Stimulated activated CD4-positive, alpha-beta T cell treated with anti-CD3 and anti-CD28 coated beads, Interleukin-1b, Interleukin-23, amount 100 ng/mL, for 48 hours (primary cell): ENCODE measurements around the gene OTX2.

ENCODE experiments used
- DNase-seq: peaks from one replicate; pipeline ENCODE4 v3.0.0-alpha.2; 2020

OTX2 gene

DNA sequence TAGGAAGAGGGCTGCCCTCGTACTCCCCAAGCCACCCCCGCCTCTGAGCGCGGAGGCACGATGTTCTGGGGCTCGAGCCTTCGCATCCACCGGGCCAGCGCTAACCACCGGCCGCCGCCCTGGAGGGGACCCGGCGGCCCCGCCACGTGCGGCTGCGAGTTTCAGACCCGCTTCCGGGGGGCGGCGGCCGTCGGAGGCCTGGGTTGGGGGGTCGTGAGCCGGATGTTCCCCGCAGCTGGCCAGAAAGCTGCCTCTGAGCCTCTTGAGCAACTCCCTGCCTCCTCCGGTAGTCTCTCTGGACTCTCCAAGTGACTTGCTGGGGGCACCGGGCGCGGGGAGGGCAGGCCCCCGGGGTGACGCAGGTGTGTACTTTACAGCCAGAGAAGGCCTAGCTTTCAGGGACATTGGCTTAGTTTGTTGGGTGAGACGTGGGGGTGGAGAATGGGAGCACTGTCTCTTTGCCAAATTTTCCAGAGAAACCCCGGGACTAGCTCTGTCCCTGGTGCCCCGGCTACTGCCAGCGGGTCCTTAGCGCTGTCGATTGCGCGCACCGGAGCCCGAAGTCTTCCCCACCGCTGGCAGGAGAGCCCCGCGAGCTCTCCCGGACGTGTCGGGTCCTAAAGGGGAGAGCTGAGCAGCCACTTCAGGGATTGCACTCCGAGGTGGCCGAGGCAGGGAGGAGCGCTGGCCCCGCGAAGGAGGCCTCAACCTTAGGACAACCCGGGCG lies 15.6 kb downstream of the OTX2 start:
- no peak for DNase-seq

DNA sequence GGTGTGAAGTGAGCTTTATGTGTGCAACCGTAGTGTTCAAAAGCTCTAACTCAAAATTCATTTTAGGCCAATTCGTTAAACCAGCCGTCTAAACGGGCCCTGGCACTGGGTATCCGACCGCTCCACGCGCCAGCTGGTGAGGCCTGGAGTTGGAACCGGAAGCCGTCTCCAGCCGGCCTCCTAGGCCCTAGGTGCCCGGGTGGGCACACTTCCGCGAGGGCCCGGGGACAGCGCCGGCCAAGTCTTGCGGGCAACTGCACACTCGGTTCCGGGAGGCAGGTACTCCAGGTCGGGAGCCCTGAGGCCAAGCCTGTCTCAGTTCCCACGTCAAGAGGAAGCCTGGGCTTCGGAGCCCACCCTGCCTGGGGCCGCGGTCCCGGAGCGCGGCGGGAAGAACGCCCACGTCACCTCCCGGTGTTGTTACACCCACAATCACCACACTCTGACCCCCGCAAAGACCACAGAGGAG lies 16.2 kb downstream of the OTX2 start:
- no peak for DNase-seq

DNA sequence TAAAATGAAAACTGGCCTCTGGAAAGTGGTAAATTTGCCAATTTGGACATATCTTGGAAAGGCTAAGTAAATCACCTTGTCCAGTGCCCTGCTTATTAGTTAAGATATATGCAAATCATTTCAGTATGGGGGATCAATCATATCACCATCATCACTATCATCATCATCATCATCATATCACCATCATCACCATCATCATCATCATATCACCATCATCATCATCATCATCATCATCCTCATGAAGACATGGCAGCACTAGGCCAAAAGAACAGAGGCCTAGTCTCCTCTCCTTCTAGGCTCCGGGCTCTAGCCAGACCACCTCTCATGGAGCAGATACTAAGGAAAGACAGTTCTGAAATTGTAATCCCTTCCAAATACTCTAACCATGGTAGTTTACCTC lies 20.3 kb downstream of the OTX2 start:
- no peak for DNase-seq

DNA sequence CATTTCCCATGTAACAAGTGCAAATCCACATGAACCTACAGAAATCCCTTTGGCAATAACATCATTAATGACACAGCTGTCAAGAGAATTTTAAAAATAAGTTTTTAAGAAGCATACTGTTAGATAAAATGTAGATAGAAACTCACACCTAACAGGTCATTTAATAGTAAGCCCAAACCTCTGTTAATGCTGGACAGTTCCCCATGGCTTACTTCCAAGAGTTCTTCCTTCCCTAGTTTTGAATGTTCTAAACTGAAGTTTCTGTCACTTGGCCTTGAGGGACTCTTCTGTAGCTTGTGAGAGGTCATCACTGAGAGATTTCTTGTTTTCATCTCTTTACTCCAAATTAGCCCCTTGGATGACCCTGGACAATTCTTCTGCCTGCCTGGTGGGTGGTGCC lies 22.7 kb downstream of the OTX2 start:
- DNase-seq: no peak

DNA sequence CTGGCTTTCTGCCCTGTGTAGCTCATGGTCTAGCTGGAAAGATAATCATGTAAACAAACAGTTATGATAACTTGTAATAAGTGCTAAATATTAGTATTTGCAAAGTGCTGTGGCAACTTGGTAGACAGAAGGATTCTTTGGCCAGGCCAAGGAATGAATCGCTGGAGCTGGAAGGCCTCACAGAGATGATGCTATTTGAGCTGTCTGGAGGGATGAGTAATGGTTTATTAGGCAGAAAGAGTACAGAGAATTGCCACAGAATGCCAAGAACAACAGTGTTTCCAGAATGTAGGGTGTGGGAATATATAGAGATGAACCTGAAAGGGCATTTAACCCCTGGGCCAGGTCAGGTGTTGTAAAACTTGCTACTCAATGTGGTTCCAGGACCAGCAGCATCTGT lies 27.6 kb downstream of the OTX2 start:
- DNase-seq: no peak

DNA sequence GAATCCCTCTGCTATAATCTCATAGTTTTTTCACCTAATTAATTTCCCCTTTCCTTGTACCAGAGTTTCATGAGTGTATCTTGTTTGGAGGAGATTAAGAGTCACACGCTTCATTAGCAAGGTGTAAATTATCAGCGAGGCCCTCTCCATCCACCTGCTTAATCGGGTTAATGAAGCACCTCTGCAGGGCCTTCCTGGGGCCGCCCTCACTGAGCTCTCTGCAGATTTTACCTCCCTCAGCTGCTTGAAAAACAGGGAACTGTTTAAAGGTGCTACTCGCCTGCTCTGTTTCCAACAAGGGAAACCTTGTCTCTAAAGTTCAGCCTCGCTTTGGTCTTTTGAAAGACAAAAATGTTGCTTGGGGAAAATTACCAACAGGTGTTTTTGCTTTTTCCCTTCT lies 35.8 kb downstream of the OTX2 start:
- DNase-seq: no peak

DNA sequence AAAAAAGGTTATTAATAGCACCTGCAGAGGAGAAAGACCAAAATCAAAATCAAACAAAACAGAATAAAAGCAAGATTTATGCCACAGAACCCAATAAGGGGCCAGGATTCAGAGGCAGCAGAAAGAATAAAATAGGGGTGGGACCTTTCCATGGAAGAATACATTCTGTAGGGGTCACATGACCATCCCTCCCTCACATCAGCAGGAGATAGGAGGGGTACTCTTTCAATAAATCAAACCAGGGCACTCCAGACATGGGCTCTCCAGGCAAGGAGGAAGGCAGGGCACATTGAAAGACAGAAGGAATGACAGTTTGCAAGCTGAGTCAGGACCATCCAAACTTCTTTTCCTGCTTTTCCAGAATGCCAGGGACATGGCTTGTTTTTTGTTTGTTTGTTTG lies 39.8 kb downstream of the OTX2 start:
- DNase-seq: no peak

DNA sequence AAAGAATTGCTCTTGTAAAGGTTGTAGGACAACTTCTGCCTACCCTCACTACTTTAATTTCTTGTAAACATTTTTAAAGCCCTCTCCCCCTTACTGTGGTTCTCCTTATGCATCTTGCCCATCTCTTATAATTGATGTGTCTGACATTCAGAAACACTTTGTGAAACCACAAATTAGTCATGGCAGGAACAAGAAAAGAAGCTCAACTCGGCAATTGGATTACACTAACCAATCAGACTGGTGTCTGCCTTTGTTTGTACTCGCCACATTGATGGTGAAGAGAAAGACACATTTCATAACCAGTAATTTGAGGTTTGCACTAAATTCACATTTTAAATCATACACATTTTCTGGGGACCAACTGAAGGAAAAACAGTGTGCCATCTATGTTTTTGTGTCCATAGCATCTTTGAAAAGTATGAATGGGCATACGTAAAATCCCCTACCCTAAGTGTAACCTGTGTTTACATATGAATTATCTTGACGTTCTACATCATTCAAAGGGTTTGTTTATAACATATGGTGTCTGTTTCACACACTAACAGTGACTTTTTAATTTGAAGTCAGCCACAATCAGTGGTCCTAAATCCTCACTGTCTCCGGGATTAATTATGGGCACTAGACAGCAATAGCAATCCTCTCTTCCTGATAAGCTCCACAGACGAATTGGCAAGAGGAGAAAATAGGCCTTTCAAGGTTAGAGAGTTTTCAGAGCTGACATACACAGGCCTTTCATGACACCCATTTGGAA lies 49.9 kb downstream of the OTX2 start:
- no peak for DNase-seq

DNA sequence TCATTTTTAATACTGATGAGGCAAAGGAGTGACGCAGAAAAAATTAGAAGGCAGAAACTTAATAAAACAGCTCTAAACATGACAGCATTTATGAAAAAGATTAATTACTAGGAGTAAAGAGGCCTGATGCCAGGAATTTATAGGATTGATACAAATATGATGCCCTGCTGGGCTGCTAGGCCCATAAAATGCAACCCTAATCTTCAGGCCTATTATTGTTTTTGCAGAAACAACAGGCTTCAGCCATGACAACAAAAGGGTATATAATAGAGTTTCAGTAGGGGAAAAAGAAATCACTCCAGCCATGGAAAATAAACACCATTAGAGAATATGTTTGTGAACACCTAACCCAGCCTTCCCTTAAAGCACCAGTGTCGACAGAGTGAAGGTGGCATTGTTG lies 50.6 kb downstream of the OTX2 start:
- no peak for DNase-seq

DNA sequence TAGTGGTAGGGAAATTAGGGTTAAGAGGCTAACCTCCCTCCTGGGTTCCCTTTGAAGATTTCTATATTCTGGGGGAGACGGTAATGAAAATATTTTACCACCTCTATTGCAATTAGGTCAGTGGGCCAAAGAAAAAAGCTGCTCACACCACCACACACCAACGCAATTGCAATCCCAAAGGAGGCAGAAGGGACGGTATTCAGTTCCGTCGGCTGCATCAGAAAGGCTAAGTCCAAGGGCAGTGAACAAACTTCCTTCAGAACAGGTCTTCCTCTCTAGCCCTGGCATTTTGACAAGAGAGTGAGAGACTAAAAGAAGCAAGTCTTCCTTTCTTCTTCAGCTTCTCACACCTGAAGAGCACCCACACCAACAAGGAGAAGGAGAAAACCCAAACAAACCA lies 51.2 kb downstream of the OTX2 start:
- DNase-seq: no peak

DNA sequence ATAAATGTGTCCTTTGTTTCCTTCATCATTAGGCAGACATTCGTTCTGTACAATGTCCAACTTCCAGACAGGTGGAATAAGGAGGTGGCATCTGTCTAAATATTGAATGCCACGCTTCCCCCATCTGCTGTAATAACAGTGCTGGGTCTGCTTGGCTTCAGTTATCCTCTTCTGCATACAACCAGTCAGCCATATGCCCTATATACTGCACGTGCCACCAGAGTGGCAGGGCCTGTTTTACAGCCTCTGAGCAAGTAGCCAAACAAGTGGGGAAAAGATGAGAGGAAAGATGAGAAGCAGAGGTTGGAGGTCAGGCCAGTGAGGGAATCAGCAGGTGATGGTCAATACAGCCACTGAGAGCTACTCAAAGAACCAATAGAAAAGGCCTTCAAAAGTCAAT lies 55.4 kb downstream of the OTX2 start:
- DNase-seq: no peak

DNA sequence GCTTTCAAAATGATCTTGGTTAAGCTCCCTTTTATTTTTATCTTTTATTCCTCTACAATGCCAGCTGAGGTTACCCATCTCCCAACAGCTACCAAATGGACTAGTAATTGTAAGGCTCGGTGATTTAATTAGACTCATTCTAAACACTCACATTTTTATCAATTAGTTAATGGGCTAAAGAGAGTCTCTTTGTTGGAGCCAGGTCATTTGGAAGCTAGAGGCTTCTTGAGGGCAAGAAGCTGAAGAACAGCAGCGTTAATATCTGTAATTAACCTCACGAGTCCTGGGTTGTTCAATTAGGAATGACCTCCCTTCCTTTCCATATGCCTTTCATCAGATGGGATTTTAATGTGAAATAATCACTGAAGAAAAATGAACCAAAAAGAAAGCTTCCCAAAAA lies 56.9 kb downstream of the OTX2 start:
- DNase-seq: no peak

DNA sequence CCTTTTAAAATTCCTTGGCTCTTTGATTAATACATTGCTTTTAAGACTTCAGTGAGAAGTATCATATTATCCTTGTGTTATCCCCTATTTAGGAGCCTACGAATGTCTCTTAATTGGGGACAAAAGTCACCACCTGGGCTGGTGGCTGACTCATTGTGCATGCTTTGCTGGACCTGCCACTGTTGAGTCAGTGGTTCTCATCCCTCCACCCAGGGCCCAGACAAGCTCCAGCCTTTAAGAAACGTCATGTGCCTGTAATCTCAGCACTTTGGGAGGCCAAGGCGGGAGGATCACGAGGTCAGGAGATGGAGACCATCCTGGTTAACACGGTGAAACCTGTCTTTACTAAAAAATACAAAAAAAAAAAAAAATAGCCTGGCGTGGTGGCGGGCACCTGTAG lies 57.9 kb downstream of the OTX2 start:
- no peak for DNase-seq

DNA sequence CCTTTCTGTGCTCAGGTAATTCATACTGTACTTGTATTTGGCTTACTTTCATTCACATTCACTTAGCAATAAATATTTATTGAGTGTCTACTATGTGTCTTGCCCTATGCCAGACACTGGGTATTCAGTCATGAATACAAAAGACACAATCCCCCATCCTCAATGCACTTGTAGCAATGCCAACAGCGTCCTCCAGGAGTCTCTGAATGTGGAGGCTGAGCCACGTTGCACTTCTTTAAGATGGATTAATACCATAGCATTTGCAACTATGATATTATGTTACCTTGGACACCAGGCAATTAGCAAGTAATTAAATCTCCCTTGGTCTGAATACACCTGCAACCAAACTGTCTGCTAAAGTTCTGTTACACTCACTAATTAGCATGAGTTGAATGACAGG lies 58.8 kb downstream of the OTX2 start:
- DNase-seq: no peak
